HFFc6 (cell line): ENCODE measurements around the gene SBK3. TPM values are rescaled to one million over a fixed set of nuclear protein-coding genes. Genes with fewer than 3 reads are reported as not detected.

Experiments
- DNase-seq: peaks from one replicate; pipeline ENCODE4 v3.0.0-alpha.2; 2018
- H3K27ac Mint-ChIP-seq: 2 replicates; pipeline ENCODE4 v1.8.0; 2020; ENCODE audit warnings: mild to moderate bottlenecking, mixed read lengths
- H3K27me3 Mint-ChIP-seq: 2 replicates; pipeline ENCODE4 v1.8.0; 2021; ENCODE audit warnings: mild to moderate bottlenecking, moderate library complexity, mixed read lengths; ENCODE audit not compliant: insufficient read depth
- H3K36me3 Mint-ChIP-seq: 2 replicates; pipeline ENCODE4 v1.8.0; 2021; ENCODE audit warnings: low read depth, mixed read lengths
- H3K4me1 Mint-ChIP-seq: 2 replicates; pipeline ENCODE4 v1.8.0; 2020; ENCODE audit warnings: low read depth, mixed read lengths
- H3K4me3 Mint-ChIP-seq: 2 replicates; pipeline ENCODE4 v1.8.0; 2020; ENCODE audit warnings: mild to moderate bottlenecking, moderate library complexity, mixed read lengths
- H3K9me3 Mint-ChIP-seq: 2 replicates; pipeline ENCODE4 v1.8.0; 2020; ENCODE audit warnings: mild to moderate bottlenecking, mixed read lengths
- CTCF ChIP-seq: fragments of 200-600 bp; sonication (generic); IDR thresholded peaks from 2 replicates; pipeline ENCODE4 v1.5.0; 2021; ENCODE audit warnings: antibody characterized with exemption, mild to moderate bottlenecking
- long read RNA-seq: library from polyadenylated mRNA; unstranded; transcript quantifications from one replicate; pipeline ENCODE4 v2.0.0, GENCODE V29; 2019
- total RNA-seq, 6 experiments: library from RNA; stranded (reverse); fragmentation: NEBNext Ultra II Directional; extraction: Animal tissue kit (Norgen Biotek cat#: 25700); gene quantifications; 2 replicates in 1 of 6; 3 replicates in 5 of 6; pipeline ENCODE4 v1.2.3, GENCODE V29; 2021

Gene SBK3
- total RNA-seq: not detected
- long read RNA-seq: 0 reads

- H3K27me3 Mint-ChIP-seq: peaks cover 10% of the 10 kb centered on the region; the same call in 1 of the 2 replicates
- H3K4me1 Mint-ChIP-seq: peaks cover 45% of the 10 kb centered on the region
- H3K36me3 Mint-ChIP-seq: no peaks in the 10 kb centered on the region
- TF ChIP-seq CTCF: no peak
- no peaks in the 10 kb centered on the region for H3K9me3 Mint-ChIP-seq
- H3K4me3 Mint-ChIP-seq: no peak within 1 kb of the TSS
- H3K27ac Mint-ChIP-seq: no peak within 1 kb of the TSS
- DNase-seq: no peak
These were observed at the start of gene SBK3 for GRCh38 chr19:55545443-55545842. TSS of gene SBK3 (minus strand) at chr19:55545543. CDS start at chr19:55545543, 0 bp downstream.

GRCh38 chr19:55593096-55593772 lies 47.9 kb upstream of the SBK3 start:
- TF ChIP-seq CTCF: no peak
- no peaks in the 10 kb centered on the region for H3K9me3 Mint-ChIP-seq
- H3K36me3 Mint-ChIP-seq: peaks cover 45% of the 10 kb centered on the region
- H3K4me1 Mint-ChIP-seq: no peaks in the 10 kb centered on the region; the same call in 1 of the 2 replicates
- no peak for DNase-seq
- H3K27me3 Mint-ChIP-seq: peaks cover 3% of the 10 kb centered on the region; the same call in 1 of the 2 replicates
- H3K27ac Mint-ChIP-seq: no peak overlapping the region
- no peak overlapping the region for H3K4me3 Mint-ChIP-seq

GRCh38 chr19:55592391-55593090 lies 47.2 kb upstream of the SBK3 start:
- no peak for TF ChIP-seq CTCF
- Mint-ChIP-seq H3K27ac (no peak overlapping the region), H3K4me1 (no peaks in the 10 kb centered on the region), H3K36me3 (peaks cover 41% of the 10 kb centered on the region), H3K9me3 (no peaks in the 10 kb centered on the region), H3K4me3 (no peak overlapping the region), H3K27me3 (peaks cover 3% of the 10 kb centered on the region; the same call in 1 of the 2 replicates)
- DNase-seq: no peak

- H3K36me3 Mint-ChIP-seq: peaks cover 33% of the 10 kb centered on the region
- no peak for DNase-seq
- H3K27ac Mint-ChIP-seq: no peak overlapping the region
- no peak for TF ChIP-seq CTCF
- no peak overlapping the region for H3K4me3 Mint-ChIP-seq
- H3K27me3 Mint-ChIP-seq: peaks cover 3% of the 10 kb centered on the region
- no peaks in the 10 kb centered on the region for H3K9me3 Mint-ChIP-seq
- peaks cover 6% of the 10 kb centered on the region for H3K4me1 Mint-ChIP-seq
These were observed 46.2 kb upstream of the SBK3 start for GRCh38 chr19:55591555-55591954.

GRCh38 chr19:55590617-55591016 lies 45.3 kb upstream of the SBK3 start:
- H3K36me3 Mint-ChIP-seq: peaks cover 24% of the 10 kb centered on the region
- peaks cover 13% of the 10 kb centered on the region for H3K4me1 Mint-ChIP-seq
- H3K9me3 Mint-ChIP-seq: no peaks in the 10 kb centered on the region
- TF ChIP-seq CTCF: no peak
- H3K27ac Mint-ChIP-seq: no peak overlapping the region
- no peak overlapping the region for H3K4me3 Mint-ChIP-seq
- DNase-seq: no peak
- peaks cover 3% of the 10 kb centered on the region for H3K27me3 Mint-ChIP-seq
